ENCODE results near the gene SFMBT2. TPM values are rescaled to one million over a fixed set of nuclear protein-coding genes. Genes with fewer than 3 reads are reported as not detected.
"Not testable (repeated sequence)": the region's sequence is repeated elsewhere in the genome, so short reads cannot be mapped to it uniquely, and the experiment has no call there.

The SFMBT2 gene
- polyA plus RNA-seq, 1 experiment, result 0.06 TPM

DNA sequence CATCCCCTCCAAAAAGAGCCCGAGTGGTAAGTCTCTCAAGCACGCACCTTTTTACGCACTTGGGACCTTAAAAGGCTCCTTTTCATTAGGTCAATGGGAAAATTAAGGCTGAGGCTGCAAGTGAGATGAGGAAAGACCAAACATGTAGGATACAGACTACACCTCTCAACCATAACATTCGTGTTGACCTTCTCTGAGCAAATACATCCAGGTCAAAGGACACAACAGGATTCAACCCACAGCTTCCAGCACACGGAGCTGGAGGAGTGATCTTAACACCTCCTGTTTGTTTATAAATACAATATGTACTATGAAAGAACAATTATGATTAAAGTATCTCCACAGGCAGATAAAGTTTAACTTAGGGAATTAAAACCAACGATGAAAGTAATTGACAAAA lies 9.7 kb downstream of the SFMBT2 start:
- POLR2A ChIA-PET, result no interaction called here
- TF ChIP-seq CTCF (IDR thresholded peaks at IDR 0.05; ENCODE audit: insufficient read depth, low read depth, low read length), result no peak
- Histone ChIP-seq H3K27me3 (ENCODE audit: control insufficient read depth, insufficient read depth, low read length) (no peaks in the 10 kb centered on the region), H3K4me3 (ENCODE audit: low read depth, low read length) (no peak overlapping the region), H3K36me3 (ENCODE audit: control insufficient read depth, insufficient read depth, low read length) (no peaks in the 10 kb centered on the region)
- CTCF ChIA-PET, result no interaction called here
- no peak for DNase-seq (ENCODE audit: low read depth)

DNA sequence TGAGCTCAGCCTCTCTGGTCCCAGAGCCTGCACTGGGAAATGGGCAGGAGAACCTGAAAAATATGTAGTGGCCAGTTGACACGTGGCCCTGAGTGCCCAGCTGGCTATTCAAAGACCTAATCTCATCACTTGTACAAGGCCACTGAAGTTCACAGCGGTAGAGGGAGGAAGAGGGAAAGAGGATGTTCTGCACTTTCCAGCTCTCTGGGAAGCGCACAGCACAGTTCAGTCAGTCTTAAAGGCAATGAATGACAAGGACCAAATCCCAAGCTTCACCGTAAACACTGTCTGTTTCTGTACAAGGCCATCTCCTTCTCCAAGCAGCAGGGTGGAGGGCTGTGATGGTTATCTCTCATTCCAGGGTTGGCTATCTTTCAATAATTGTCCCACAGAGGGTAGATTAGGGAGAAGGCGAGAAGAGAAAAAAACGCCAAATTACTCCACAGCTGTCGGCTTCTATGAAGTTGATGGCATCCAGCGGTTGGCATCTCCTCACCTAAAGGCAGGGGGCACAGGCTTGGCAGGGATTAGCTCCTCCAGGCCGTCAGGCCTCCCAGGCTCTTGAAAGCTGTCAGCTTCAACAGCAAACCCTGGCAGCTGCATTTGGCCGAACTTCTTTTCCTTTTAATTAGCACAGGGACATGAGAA lies 10.6 kb downstream of the SFMBT2 start:
- no peak for TF ChIP-seq CTCF (IDR thresholded peaks at IDR 0.05; ENCODE audit: insufficient read depth, low read depth, low read length)
- no peak overlapping the region for H3K4me3 ChIP-seq (ENCODE audit: low read depth, low read length)
- ChIA-PET CTCF (interaction anchor here (0.6 kb wide), 1 partner anchor 14 kb away, joined by 3 read pairs; no protein-coding TSS in a partner anchor), POLR2A (no interaction called here)
- H3K27me3 ChIP-seq (ENCODE audit: control insufficient read depth, insufficient read depth, low read length), result no peaks in the 10 kb centered on the region
- no peak for DNase-seq (ENCODE audit: low read depth)
- no peaks in the 10 kb centered on the region for H3K36me3 ChIP-seq (ENCODE audit: control insufficient read depth, insufficient read depth, low read length)

GRCh38 chr10:7399533-7399932 lies 11.3 kb downstream of the SFMBT2 start:
- ChIA-PET POLR2A (no interaction called here), CTCF (no interaction called here)
- H3K36me3 ChIP-seq (ENCODE audit: control insufficient read depth, insufficient read depth, low read length), result no peaks in the 10 kb centered on the region
- TF ChIP-seq CTCF (IDR thresholded peaks at IDR 0.05; ENCODE audit: insufficient read depth, low read depth, low read length), result no peak
- DNase-seq (ENCODE audit: low read depth), result no peak
- no peak overlapping the region for H3K4me3 ChIP-seq (ENCODE audit: low read depth, low read length)
- H3K27me3 ChIP-seq (ENCODE audit: control insufficient read depth, insufficient read depth, low read length), result no peaks in the 10 kb centered on the region

GRCh38 chr10:7397049-7398035 lies 13.5 kb downstream of the SFMBT2 start:
- DNase-seq (ENCODE audit: low read depth), result no peak
- Histone ChIP-seq H3K36me3 (ENCODE audit: control insufficient read depth, insufficient read depth, low read length) (no peaks in the 10 kb centered on the region), H3K4me3 (ENCODE audit: low read depth, low read length) (no peak overlapping the region), H3K27me3 (ENCODE audit: control insufficient read depth, insufficient read depth, low read length) (no peaks in the 10 kb centered on the region)
- POLR2A ChIA-PET, result no interaction called here
- no peak for TF ChIP-seq CTCF (IDR thresholded peaks at IDR 0.05; ENCODE audit: insufficient read depth, low read depth, low read length)
- CTCF ChIA-PET, result no interaction called here

DNA sequence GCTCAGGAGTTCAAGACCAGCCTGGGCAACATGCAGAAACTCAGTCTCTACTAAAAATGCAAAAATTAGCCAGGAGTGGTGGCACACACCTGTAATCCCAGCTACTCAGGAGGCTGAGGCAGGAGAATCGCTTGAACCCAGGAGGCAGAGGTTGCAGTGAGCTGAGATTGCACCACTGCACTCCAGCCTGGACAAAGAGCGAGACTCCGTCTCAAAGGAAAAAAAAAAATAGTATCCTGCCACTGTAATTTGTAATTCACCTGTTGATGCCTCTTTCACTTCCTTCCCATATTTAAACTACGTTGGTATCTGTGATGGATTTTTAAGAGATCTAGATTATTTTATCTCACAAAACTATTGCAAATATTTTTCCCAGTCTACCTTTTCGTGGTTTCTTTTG lies 18.5 kb downstream of the SFMBT2 start:
- H3K4me3 ChIP-seq (ENCODE audit: low read depth, low read length); H3K36me3 ChIP-seq (ENCODE audit: control insufficient read depth, insufficient read depth, low read length); H3K27me3 ChIP-seq (ENCODE audit: control insufficient read depth, insufficient read depth, low read length); POLR2A ChIA-PET; DNase-seq (ENCODE audit: low read depth): not testable (repeated sequence)
- CTCF ChIA-PET, result interaction anchor here (1.2 kb wide), 1 partner anchor 12 kb away, joined by 3 read pairs; no protein-coding TSS in a partner anchor
